Mesendoderm (in vitro differentiated cells): Measurements from ENCODE around the gene TMEM267.
A peak's percentile ranks its signal among the peaks of the same experiment; 100 is the strongest.

Experiments used
- DNase-seq: peaks from one replicate; pipeline ENCODE4 v3.0.0; 2013
- H2AK5ac ChIP-seq: 2 replicates; pipeline ENCODE4 v1.6.1; 2013; ENCODE audit warnings: low read length, inconsistent platforms
- H2BK120ac ChIP-seq: 2 replicates; pipeline ENCODE4 v1.6.1; 2013; ENCODE audit warnings: low read depth, mild to moderate bottlenecking, low read length, moderate library complexity, mixed read lengths
- H2BK15ac ChIP-seq: replicated peaks from 2 replicates; pipeline ENCODE4 v1.6.1; 2013; ENCODE audit warnings: low read depth, mild to moderate bottlenecking, moderate library complexity
- H2BK5ac ChIP-seq: 2 replicates; pipeline ENCODE4 v1.6.1; 2013; ENCODE audit warnings: low read length, inconsistent platforms
- H3K18ac ChIP-seq: 2 replicates; pipeline ENCODE4 v1.6.1; 2013; ENCODE audit warnings: mild to moderate bottlenecking, low read length, mixed read lengths
- H3K23ac ChIP-seq: one replicate; pipeline ENCODE4 v1.6.1; 2013; ENCODE audit warnings: low read length
- H3K27ac ChIP-seq: 2 replicates; pipeline ENCODE4 v1.5.1; 2013; ENCODE audit warnings: low read depth, mild to moderate bottlenecking, inconsistent platforms, low read length, moderate library complexity
- H3K27me3 ChIP-seq: 2 replicates; pipeline ENCODE4 v1.6.1; 2013; ENCODE audit warnings: low read length, control low read depth, mild to moderate bottlenecking, inconsistent platforms; ENCODE audit not compliant: insufficient read depth, poor library complexity
- H3K36me3 ChIP-seq: 2 replicates; pipeline ENCODE4 v1.6.1; 2013; ENCODE audit warnings: low read length, inconsistent platforms; ENCODE audit not compliant: control insufficient read depth, insufficient read depth
- H3K4ac ChIP-seq: one replicate; pipeline ENCODE4 v1.6.1; 2013; ENCODE audit warnings: low read depth, mild to moderate bottlenecking, low read length, moderate library complexity
- H3K4me1 ChIP-seq: 2 replicates; pipeline ENCODE4 v1.6.1; 2013; ENCODE audit warnings: low read depth, low read length, inconsistent platforms; ENCODE audit not compliant: control insufficient read depth
- H3K4me2 ChIP-seq: 2 replicates; pipeline ENCODE4 v1.6.1; 2013; ENCODE audit warnings: low read length
- H3K4me3 ChIP-seq: 2 replicates; pipeline ENCODE4 v1.5.1; 2013; ENCODE audit warnings: mild to moderate bottlenecking, low read length
- H3K56ac ChIP-seq: one replicate; pipeline ENCODE4 v1.6.1; 2013; ENCODE audit warnings: low read length
- H3K79me1 ChIP-seq: 2 replicates; pipeline ENCODE4 v1.6.1; 2013; ENCODE audit warnings: low read length, inconsistent platforms
- H3K79me2 ChIP-seq: 2 replicates; pipeline ENCODE4 v1.6.1; 2013; ENCODE audit warnings: mild to moderate bottlenecking, low read length; ENCODE audit not compliant: control insufficient read depth, insufficient read depth
- H3K9ac ChIP-seq: 2 replicates; pipeline ENCODE4 v1.6.1; 2013; ENCODE audit warnings: low read length, inconsistent platforms
- H4K5ac ChIP-seq: one replicate; pipeline ENCODE4 v1.6.1; 2013; ENCODE audit warnings: low read length
- H4K8ac ChIP-seq: one replicate; pipeline ENCODE4 v1.6.1; 2013; ENCODE audit warnings: low read depth, mild to moderate bottlenecking, control low read depth, low read length, moderate library complexity
- WGBS: extraction: QIAGEN DNeasy Blood & Tissue Kit; methylation state at CpG from one replicate; pipeline ENCODE4 v1.1.7; 2013; ENCODE audit warnings: low lambda C conversion rate, missing lambda C conversion rate; ENCODE audit not compliant: insufficient coverage; ENCODE audit errors: extremely low coverage; 5-methylcytosine and 5-hydroxymethylcytosine counted together

The TMEM267 gene

DNA sequence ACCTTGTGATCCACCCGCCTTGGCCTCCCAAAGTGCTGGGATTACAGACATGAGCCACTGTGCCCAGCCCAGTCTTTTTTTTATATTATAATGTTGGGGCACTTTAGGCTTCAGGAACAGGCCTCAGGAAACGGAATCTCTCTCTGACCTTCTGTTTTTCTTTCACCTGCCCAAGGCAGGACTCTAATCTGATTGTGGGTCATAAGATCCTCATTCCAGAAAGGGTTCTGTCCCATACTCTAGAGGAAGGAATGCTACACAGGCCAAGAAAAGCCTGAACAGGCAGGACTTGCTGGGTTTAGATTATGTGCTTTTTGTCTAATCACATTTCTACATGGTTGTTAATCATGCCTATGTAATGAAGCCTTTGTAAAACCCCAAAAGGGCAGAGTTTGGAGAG, 69.7 kb downstream of the TMEM267 start:
- H3K79me1 ChIP-seq = no peaks in the 10 kb centered on the region
- no peak overlapping the region for H3K18ac ChIP-seq
- H2AK5ac ChIP-seq = no peak overlapping the region
- H3K4me3 ChIP-seq = no peak overlapping the region
- no peak overlapping the region for H2BK120ac ChIP-seq
- H3K36me3 ChIP-seq = no peaks in the 10 kb centered on the region
- DNase-seq = no peak
- peaks cover 8% of the 10 kb centered on the region for H3K4me1 ChIP-seq
- no peak overlapping the region for H4K5ac ChIP-seq
- no peak overlapping the region for H3K56ac ChIP-seq
- no CpG with 5 or more reads among the region's 2 CpGs for WGBS
- no peak overlapping the region for H4K8ac ChIP-seq
- no peaks in the 10 kb centered on the region for H3K79me2 ChIP-seq
- H3K27ac ChIP-seq = no peak overlapping the region
- H3K4ac ChIP-seq = no peak overlapping the region
- H2BK5ac ChIP-seq = no peak overlapping the region
- no peak overlapping the region for H3K4me2 ChIP-seq
- H3K9ac ChIP-seq = no peak overlapping the region
- no peak overlapping the region for H2BK15ac ChIP-seq
- H3K27me3 ChIP-seq = no peaks in the 10 kb centered on the region
- H3K23ac ChIP-seq = no peak overlapping the region

DNA sequence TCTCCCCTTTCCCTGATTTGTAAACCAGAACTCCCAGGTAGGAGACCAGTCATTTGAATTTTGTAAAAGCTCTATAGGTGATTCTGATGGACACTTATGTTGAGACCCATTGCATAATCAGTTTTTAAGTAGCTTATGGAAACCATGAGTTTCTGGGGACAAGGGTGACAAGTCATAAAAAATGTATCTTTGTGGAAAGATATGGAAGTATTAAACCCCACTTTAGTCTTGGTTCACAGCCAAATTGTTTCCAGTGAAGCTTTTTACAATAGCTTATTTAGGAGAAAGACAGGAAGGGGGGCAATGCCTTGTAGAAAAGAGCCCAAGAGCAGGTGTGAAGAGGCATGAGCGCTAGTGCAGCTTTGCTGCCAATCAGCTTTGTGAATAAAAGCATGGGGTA, 71.0 kb downstream of the TMEM267 start:
- H2AK5ac ChIP-seq = no peak overlapping the region
- H3K27ac ChIP-seq = no peak overlapping the region
- H3K4me1 ChIP-seq = peaks cover 8% of the 10 kb centered on the region
- H3K27me3 ChIP-seq = no peaks in the 10 kb centered on the region
- no peaks in the 10 kb centered on the region for H3K36me3 ChIP-seq
- no peak overlapping the region for H3K4ac ChIP-seq
- H2BK120ac ChIP-seq = no peak overlapping the region
- no peak overlapping the region for H3K23ac ChIP-seq
- H2BK15ac ChIP-seq = no peak overlapping the region
- H4K5ac ChIP-seq = no peak overlapping the region
- H4K8ac ChIP-seq = no peak overlapping the region
- no peak overlapping the region for H3K4me3 ChIP-seq
- H3K79me2 ChIP-seq = no peaks in the 10 kb centered on the region
- H3K18ac ChIP-seq = no peak overlapping the region
- DNase-seq = no peak
- H3K79me1 ChIP-seq = no peaks in the 10 kb centered on the region
- no peak overlapping the region for H3K9ac ChIP-seq
- H2BK5ac ChIP-seq = no peak overlapping the region
- no peak overlapping the region for H3K56ac ChIP-seq
- H3K4me2 ChIP-seq = no peak overlapping the region
- WGBS = no CpG with 5 or more reads among the region's 1 CpG

DNA sequence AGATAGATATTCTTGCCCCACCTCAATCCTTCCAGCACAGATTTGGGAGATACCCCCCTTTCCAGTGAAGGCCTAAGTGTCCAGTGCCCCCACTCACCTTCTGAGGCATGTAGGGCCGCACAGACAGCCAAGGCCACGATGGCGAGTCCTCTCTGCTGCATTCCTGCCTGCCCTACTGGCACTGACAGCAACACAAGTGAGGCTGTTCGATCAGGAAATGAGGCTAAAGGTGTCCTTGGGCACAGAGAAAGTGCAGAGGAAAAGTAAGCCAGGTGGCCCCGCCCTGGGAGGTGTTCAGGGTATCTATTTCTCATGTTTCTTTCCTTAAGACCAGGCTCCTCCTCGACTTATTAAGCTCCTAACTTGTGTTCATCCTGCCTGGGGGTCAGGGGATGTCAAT, 71.5 kb downstream of the TMEM267 start, which contains the start of gene CCL28:
Gene CCL28 (minus strand): TSS at position 236 of the 400 bp plus-strand sequence. CDS start 75 bp downstream, at position 161.
- H3K79me2 ChIP-seq = no peaks in the 10 kb centered on the region
- no peak within 1 kb of the TSS for H3K9ac ChIP-seq
- H3K27me3 ChIP-seq = no peaks in the 10 kb centered on the region
- WGBS = no CpG with 5 or more reads among the region's 6 CpGs
- H3K27ac ChIP-seq = no peak within 1 kb of the TSS
- no peak within 1 kb of the TSS for H3K4ac ChIP-seq
- no peak within 1 kb of the TSS for H3K4me3 ChIP-seq
- H3K56ac ChIP-seq = no peak within 1 kb of the TSS
- H2BK120ac ChIP-seq = no peak within 1 kb of the TSS
- H3K4me2 ChIP-seq = no peak within 1 kb of the TSS
- no peak within 1 kb of the TSS for H4K5ac ChIP-seq
- no peak within 1 kb of the TSS for H2BK5ac ChIP-seq
- peak within 1 kb of the TSS; percentile 32 for H3K23ac ChIP-seq
- H2AK5ac ChIP-seq = no peak within 1 kb of the TSS
- no peak within 1 kb of the TSS for H4K8ac ChIP-seq
- H3K79me1 ChIP-seq = no peaks in the 10 kb centered on the region
- no peak for DNase-seq
- H3K4me1 ChIP-seq = peaks cover 8% of the 10 kb centered on the region
- no peak within 1 kb of the TSS for H2BK15ac ChIP-seq
- H3K36me3 ChIP-seq = no peaks in the 10 kb centered on the region
- H3K18ac ChIP-seq = no peak within 1 kb of the TSS

DNA sequence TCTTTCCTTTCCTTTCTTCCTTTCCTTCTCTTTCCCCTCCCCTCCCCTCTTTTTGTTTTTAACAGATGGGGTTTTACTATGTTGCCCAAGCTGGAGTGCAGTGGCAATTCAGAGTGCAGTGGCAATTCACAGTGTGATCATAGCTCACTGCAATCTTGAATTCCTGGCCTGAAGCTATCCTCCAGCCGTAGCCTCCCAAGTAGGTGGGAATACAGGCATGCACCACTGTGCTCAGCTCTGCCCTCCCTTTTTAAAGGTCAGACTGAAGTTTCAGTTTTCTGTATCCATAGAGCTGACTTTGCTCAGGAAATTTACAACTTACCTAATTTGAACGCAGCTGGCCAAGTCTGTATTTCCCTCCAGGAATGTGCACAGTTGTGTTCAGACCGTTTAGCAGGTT, 72.2 kb downstream of the TMEM267 start:
- H3K79me1 ChIP-seq = no peaks in the 10 kb centered on the region
- no peak overlapping the region for H2BK120ac ChIP-seq
- H3K23ac ChIP-seq = no peak overlapping the region
- no CpG with 5 or more reads among the region's 3 CpGs for WGBS
- no peak overlapping the region for H3K56ac ChIP-seq
- H3K4ac ChIP-seq = no peak overlapping the region
- peaks cover 3% of the 10 kb centered on the region for H3K4me1 ChIP-seq
- no peak overlapping the region for H3K9ac ChIP-seq
- no peak overlapping the region for H4K5ac ChIP-seq
- no peak overlapping the region for H2BK5ac ChIP-seq
- H3K4me3 ChIP-seq = no peak overlapping the region
- no peaks in the 10 kb centered on the region for H3K27me3 ChIP-seq
- H3K36me3 ChIP-seq = no peaks in the 10 kb centered on the region
- DNase-seq = no peak
- no peak overlapping the region for H2BK15ac ChIP-seq
- H3K18ac ChIP-seq = no peak overlapping the region
- H4K8ac ChIP-seq = no peak overlapping the region
- H3K4me2 ChIP-seq = no peak overlapping the region
- no peak overlapping the region for H2AK5ac ChIP-seq
- H3K79me2 ChIP-seq = no peaks in the 10 kb centered on the region
- no peak overlapping the region for H3K27ac ChIP-seq

DNA sequence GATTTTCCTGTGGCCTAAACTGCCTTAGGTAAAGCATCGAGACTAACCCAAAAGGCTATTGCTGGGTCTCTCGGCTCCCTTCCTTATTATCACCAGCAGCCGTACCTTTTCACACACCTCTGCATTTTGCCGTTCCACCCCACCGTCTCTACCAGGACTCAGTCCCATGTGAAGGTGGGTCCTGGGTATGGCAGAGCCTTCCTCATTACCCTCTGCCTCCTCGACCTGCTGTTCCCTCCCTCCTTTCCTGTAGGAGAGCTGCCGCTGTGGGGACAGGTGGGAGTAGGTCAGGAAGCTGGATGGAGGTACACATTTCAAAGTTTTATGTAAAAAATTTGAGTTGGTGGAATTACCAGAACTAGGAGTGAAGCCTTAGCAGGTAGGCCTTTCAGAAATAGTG, 73.3 kb downstream of the TMEM267 start:
- Histone ChIP-seq H4K5ac (no peak overlapping the region), H3K27me3 (no peaks in the 10 kb centered on the region), H3K56ac (no peak overlapping the region), H2BK5ac (no peak overlapping the region), H3K4me3 (no peak overlapping the region), H3K4me2 (no peak overlapping the region), H4K8ac (no peak overlapping the region), H3K36me3 (no peaks in the 10 kb centered on the region), H3K27ac (no peak overlapping the region), H2BK15ac (no peak overlapping the region), H3K4me1 (no peaks in the 10 kb centered on the region), H3K23ac (no peak overlapping the region), H3K79me2 (no peaks in the 10 kb centered on the region), H3K4ac (no peak overlapping the region), H3K79me1 (no peaks in the 10 kb centered on the region), H3K18ac (no peak overlapping the region), H3K9ac (no peak overlapping the region), H2BK120ac (no peak overlapping the region), H2AK5ac (no peak overlapping the region)
- no peak for DNase-seq
- no CpG with 5 or more reads among the region's 7 CpGs for WGBS

DNA sequence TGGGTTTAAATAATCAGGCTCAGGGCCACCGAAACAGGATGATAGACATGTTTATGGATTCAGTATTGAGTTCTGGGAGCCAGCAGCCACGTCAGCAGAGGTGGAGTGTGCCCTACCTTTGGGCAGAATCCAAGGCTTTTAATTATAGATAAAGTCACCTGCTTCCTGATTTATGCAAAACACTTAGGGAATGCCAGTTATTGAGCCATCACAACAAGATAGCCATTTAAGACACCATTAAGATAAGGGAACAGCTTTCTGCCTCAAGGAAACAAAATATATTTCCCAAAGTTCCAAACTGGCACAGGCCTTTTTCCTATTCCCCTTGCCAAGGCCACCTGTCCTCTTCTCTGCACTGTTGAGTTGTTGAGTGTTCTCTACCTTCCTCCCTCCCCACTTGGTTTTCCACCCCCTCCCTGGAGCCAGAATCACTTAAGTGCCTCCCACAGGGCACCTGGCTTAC, 73.8 kb downstream of the TMEM267 start:
- no peaks in the 10 kb centered on the region for H3K36me3 ChIP-seq
- H3K56ac ChIP-seq = peak overlapping the region; percentile 15
- no peak overlapping the region for H2BK15ac ChIP-seq
- no peak overlapping the region for H2BK5ac ChIP-seq
- no peaks in the 10 kb centered on the region for H3K79me2 ChIP-seq
- H2BK120ac ChIP-seq = no peak overlapping the region
- H3K4ac ChIP-seq = no peak overlapping the region
- no peak overlapping the region for H3K9ac ChIP-seq
- no peak overlapping the region for H3K4me3 ChIP-seq
- H3K27me3 ChIP-seq = no peaks in the 10 kb centered on the region
- DNase-seq = no peak
- no peak overlapping the region for H4K8ac ChIP-seq
- H2AK5ac ChIP-seq = no peak overlapping the region
- H3K79me1 ChIP-seq = no peaks in the 10 kb centered on the region
- H3K23ac ChIP-seq = no peak overlapping the region
- no peak overlapping the region for H3K27ac ChIP-seq
- no CpG with 5 or more reads among the region's 2 CpGs for WGBS
- H3K18ac ChIP-seq = no peak overlapping the region
- H3K4me1 ChIP-seq = no peaks in the 10 kb centered on the region
- no peak overlapping the region for H4K5ac ChIP-seq
- no peak overlapping the region for H3K4me2 ChIP-seq
